SHP77 (cell line): ENCODE measurements around the gene COX10.
"Not testable (repeated sequence)": the region's sequence is repeated elsewhere in the genome, so short reads cannot be mapped to it uniquely, and the experiment has no call there.

ENCODE experiments used
- DNase-seq, 2 experiments: peaks; one replicate each; lab custom pipeline; 2025; lab: John Stamatoyannopoulos, UW

The COX10 gene

GRCh38 chr17:14179951-14180350, 110.6 kb downstream of the COX10 start:
- not testable (repeated sequence) for DNase-seq

GRCh38 chr17:14182084-14182483, 112.8 kb downstream of the COX10 start:
- DNase-seq: not testable (repeated sequence)

- not testable (repeated sequence) for DNase-seq
These were observed 115.2 kb downstream of the COX10 start for GRCh38 chr17:14184536-14184935.

- not testable (repeated sequence) for DNase-seq
These were observed 117.1 kb downstream of the COX10 start for GRCh38 chr17:14186443-14186842.

- not testable (repeated sequence) for DNase-seq
These were observed 121.5 kb downstream of the COX10 start for GRCh38 chr17:14190774-14191173.

- not testable (repeated sequence) for DNase-seq
These were observed 122.2 kb downstream of the COX10 start for GRCh38 chr17:14191469-14191868.

- not testable (repeated sequence) for DNase-seq
These were observed 122.7 kb downstream of the COX10 start for GRCh38 chr17:14192039-14192438.

GRCh38 chr17:14192636-14193344, 123.5 kb downstream of the COX10 start:
- DNase-seq: not testable (repeated sequence)

GRCh38 chr17:14196377-14196997, 127.2 kb downstream of the COX10 start:
- DNase-seq: no peak

- no peak for DNase-seq
These were observed 127.8 kb downstream of the COX10 start for GRCh38 chr17:14197057-14197456.

GRCh38 chr17:14197586-14197985, 128.3 kb downstream of the COX10 start:
- no peak for DNase-seq

GRCh38 chr17:14198013-14198412, 128.7 kb downstream of the COX10 start:
- DNase-seq: no peak

- DNase-seq: no peak
These were observed 129.3 kb downstream of the COX10 start for GRCh38 chr17:14198575-14198974.

- DNase-seq: no peak
These were observed 130.3 kb downstream of the COX10 start for GRCh38 chr17:14199601-14200000.

GRCh38 chr17:14200354-14200753, 131.1 kb downstream of the COX10 start:
- no peak for DNase-seq

- no peak for DNase-seq
These were observed 132.0 kb downstream of the COX10 start for GRCh38 chr17:14201021-14201987.

- no peak for DNase-seq
These were observed 132.7 kb downstream of the COX10 start for GRCh38 chr17:14201988-14202380.

- DNase-seq: no peak
These were observed 133.3 kb downstream of the COX10 start for GRCh38 chr17:14202388-14203166.

GRCh38 chr17:14203388-14203787, 134.1 kb downstream of the COX10 start:
- DNase-seq: no peak

- DNase-seq: no peak
These were observed 134.8 kb downstream of the COX10 start for GRCh38 chr17:14204084-14204483.

- DNase-seq: no peak
These were observed 135.2 kb downstream of the COX10 start for GRCh38 chr17:14204546-14204945.

GRCh38 chr17:14205380-14205779, 136.1 kb downstream of the COX10 start:
- DNase-seq: no peak
